ENCODE results near the gene CHD6.

Gene CHD6

DNA sequence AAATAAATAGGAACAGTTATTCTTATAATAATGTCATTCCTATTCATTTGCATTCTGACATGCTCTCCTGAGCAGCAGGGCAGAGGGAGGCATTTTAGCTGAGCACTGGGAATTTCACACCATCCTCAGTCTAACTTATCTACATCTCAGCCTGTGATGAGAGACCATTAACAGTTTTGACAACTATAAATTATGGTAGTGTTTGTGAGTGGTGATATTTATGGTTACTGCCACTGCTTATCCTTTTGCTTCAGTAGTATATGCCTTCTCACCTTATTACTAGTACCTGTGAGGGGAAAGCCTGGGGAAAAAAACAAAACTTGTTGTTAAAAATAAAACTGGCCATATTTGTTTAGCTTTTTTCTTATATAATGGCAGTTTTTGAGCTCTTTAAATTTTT, 17.0 kb upstream of the CHD6 start:
- TF ChIP-seq ZNF274 (IDR thresholded peaks at IDR 0.05; ENCODE audit: low read depth, low read length), result no peak
- no peak overlapping the region for H3K4me3 ChIP-seq (ENCODE audit: low read length)

DNA sequence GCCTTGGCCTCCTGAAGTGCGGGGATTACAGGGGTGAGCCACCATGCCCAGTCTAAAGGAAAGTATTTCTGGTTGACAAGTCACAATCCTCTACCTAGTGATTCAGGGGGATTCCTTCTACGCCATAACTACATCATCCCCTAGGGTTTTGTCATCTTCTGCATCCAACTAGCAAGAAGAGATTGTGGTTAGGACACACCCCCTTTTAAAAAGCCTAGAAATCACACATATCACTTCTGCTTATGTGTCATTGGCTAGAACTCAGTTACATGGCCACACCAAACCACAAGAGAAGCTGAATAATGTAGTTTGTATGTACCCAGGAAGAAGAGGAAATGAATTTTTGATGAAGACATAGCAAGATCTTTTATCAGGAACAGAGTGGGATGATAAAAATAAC, 14.7 kb upstream of the CHD6 start:
- TF ChIP-seq ZNF274 (IDR thresholded peaks at IDR 0.05; ENCODE audit: low read depth, low read length), result no peak
- H3K4me3 ChIP-seq (ENCODE audit: low read length), result no peak overlapping the region

DNA sequence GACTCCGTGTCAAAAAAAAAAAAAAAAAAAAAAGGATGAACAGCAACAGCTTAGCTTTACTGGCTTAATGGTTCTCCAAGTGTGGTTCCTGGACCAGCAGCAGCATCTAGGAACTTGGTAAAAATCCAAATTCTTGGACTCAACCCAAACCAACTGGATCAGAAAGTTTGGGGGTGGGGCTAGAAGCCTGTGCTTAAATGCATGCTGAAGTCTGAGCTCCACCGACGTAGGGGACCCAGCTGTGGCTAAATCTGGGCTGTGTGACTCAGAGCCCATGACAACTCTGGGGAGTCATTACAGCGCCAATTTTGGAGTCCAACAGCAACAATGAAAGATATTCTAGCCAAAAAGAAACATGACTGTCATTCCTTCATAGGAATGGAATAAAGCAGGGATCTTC, 13.6 kb upstream of the CHD6 start:
- no peak overlapping the region for H3K4me3 ChIP-seq (ENCODE audit: low read length)
- no peak for TF ChIP-seq ZNF274 (IDR thresholded peaks at IDR 0.05; ENCODE audit: low read depth, low read length)

DNA sequence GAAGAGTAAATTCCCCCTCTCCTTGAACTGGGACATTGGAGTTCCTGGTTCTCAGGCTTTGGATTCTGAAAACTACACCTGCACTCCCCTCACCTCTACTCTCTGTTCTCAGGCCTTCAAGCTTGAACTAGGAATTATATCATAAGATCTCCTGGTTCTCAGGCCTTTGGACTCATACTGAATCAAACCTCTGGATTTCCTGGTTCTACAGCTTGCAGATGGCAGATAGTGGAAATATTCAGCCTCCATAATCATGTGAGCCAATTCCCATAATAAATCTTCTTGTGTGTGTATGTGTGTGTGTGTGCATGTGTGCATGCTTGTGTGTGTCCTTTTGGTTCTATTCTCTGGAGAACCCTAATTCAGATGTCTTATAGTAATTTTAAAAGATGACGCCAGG, 12.7 kb upstream of the CHD6 start:
- no peak overlapping the region for H3K4me3 ChIP-seq (ENCODE audit: low read length)
- TF ChIP-seq ZNF274 (IDR thresholded peaks at IDR 0.05; ENCODE audit: low read depth, low read length), result no peak

DNA sequence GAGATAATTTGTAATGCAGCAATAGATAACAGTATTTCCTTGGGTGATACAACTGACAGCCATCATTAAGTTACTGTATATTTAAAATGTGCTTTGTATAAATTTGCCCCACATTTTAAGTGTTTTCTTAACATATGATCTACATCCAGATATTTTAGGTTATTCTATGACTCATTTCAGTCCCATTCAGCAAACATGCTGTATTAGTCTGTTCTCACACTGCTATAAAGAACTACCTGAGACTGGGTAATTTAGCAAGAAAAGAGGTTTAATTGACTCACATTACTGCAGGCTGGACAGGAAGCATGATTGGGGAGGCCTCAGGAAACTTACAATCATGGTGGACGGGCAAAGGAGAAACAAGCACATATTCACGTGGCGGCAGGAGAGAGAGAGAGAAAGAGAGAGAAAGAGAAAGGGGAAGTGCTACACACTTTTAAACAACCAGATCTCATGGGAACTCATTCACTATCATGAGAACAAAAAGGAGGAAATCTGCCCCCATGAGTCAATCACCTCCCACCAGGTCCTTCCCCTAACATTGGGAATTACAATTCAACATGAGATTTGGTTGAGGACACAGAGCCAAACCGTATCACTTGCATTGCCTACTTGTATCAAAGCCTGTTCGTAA, 9.6 kb upstream of the CHD6 start:
- TF ChIP-seq ZNF274 (IDR thresholded peaks at IDR 0.05; ENCODE audit: low read depth, low read length), result no peak
- no peak overlapping the region for H3K4me3 ChIP-seq (ENCODE audit: low read length)

DNA sequence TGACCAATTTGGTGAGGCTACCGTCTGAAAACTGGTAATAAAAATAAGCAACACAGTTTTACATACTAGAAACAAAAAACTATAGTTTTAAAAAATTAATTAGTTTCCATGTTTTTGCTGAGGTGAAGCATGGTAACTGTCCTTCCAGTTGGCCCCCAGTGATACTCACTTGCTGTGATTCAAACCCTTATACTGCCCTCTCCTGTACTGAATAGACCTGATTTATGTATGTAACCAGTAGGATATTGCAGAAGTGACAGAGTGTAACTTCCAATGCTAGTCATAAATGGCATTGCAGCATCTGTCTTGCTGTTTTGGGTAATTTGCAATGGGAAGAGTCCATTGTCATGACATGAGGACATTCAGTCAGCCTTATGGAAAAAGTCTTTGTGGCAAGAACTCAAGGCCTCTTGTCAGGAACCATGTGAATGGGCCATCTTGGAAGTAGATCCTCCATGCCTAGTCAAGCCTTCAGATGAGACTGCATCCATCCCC, 8.9 kb upstream of the CHD6 start:
- H3K4me3 ChIP-seq (ENCODE audit: low read length), result no peak overlapping the region
- TF ChIP-seq ZNF274 (IDR thresholded peaks at IDR 0.05; ENCODE audit: low read depth, low read length), result no peak

DNA sequence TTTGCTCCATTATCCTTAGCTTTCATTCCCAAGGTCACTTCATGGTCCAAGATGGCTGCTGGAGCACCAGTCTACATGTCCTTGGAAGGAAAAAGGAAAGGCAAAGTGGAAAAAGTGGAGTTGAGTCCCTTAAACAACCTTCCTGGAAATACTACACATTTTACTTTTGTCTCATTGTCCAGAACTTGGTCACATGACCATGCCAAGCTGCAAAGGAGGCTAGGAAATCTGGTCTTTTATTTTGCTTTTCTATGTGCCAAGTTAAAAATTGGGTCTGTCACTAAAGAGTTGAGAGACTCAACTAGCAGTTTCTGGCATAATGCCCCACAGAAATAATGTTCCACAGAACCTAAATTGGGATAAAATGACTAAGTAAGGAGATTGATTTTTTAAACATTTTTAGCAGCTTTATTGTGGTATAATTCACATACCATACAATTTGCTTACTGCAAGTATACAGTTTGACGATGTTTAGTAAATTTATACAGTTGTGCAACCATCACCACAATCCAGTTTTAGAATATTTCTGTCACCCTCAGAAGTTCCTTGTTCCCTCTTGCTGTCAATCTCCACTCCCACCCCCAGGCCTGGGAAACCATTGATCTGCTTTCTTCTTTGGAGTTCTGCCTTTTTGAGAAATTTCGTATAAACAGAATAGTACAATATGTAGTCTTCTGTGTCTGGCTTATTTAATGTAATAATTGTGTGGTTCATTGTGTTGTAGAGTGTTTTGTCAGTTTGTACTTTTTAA, 5.6 kb upstream of the CHD6 start:
- H3K4me3 ChIP-seq (ENCODE audit: low read length), result no peak overlapping the region
- TF ChIP-seq ZNF274 (IDR thresholded peaks at IDR 0.05; ENCODE audit: low read depth, low read length), result no peak

DNA sequence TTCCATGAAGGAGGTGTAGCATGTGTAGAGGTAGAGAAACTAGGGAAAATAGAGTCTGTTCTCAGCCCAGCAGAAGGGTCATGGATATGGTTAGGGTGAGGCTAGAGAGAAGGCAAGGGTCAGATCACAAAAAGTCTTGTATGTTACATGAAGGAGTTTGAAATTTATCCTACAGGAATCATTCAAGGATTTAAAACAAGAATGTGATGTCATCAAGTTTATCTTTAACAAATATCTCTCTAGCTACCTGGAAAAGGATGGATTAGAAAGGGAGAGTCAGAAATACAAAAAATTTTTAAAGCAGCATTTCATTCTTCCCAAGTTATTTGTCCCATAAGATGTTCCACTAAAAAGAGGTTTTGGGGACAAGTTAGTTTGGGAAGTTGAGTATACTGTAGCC, 4.4 kb upstream of the CHD6 start:
- no peak for TF ChIP-seq ZNF274 (IDR thresholded peaks at IDR 0.05; ENCODE audit: low read depth, low read length)
- H3K4me3 ChIP-seq (ENCODE audit: low read length), result no peak overlapping the region

DNA sequence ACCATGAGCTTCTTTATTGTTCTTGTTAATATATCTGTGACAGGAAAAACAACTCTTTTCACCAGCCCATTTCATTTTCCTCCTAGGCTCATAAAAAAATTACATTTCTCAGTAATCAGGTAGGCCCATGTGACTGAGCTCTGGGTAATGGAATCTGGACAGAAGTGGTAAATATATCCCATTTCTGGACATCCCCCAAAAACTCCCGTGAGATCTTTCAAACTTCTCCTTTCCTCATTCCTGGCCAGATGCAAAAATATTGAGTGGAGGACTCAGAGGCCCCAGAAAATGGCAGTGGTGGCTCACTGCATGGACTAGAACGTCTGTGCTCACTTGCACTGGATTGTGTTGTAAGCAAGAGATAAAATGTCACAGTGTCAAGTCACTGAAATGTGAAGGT, 3.8 kb upstream of the CHD6 start:
- no peak overlapping the region for H3K4me3 ChIP-seq (ENCODE audit: low read length)
- TF ChIP-seq ZNF274 (IDR thresholded peaks at IDR 0.05; ENCODE audit: low read depth, low read length), result no peak

DNA sequence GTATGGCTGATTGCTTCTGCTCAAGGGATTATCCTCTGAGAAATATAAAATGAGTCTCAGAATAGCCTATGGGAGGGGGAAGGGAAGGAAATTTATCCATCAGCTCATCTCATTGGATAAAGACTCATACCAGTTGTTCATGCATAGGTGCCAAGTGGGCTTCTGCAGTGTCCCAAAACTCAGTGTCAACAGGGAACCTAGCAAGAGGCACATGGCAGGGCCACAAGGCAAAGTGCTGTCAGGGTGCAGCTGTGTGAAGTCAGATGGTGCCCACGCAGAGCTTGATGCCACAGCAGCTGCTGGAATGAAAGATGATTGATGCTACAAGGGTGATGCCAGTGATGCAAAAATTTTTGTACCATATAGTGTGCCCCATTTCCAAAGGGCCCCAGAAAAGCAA, 3.2 kb upstream of the CHD6 start:
- no peak overlapping the region for H3K4me3 ChIP-seq (ENCODE audit: low read length)
- no peak for TF ChIP-seq ZNF274 (IDR thresholded peaks at IDR 0.05; ENCODE audit: low read depth, low read length)

DNA sequence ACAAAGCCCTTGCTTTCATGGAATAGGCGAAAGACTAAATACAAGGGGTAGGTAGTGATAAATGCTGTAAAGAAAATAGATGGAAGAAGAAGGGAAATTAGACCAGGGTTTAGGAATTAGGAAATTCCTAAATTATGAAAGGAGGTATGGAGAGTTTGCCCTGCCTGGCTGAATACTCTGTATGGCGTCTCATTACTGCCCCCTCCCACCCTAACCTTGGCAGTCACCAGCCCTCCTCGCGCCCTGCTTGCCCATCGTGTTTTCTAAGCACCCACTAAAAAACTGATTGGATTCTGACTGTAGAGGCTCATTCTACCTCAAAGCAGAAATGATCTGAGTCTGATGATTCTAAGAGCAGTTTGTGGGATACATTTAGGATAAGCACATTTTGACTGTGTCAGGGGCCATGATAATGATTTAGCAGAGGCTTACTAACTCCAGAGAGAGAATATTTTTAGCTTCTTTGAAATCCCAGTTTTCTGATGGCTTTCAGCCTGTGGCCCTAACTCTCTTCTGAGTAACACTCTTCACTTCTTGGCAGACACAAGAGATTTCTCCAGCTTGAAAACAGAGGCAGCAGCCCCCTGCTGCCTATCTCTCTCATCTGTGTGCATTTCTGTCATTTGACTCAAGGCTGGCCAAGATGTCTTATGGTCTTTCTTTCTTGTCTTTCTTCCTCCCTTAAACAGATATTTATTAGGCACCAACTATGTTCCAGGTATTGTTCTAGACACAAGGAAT, 1.4 kb upstream of the CHD6 start:
- H3K4me3 ChIP-seq (ENCODE audit: low read length), result no peak overlapping the region
- TF ChIP-seq ZNF274 (IDR thresholded peaks at IDR 0.05; ENCODE audit: low read depth, low read length), result no peak

DNA sequence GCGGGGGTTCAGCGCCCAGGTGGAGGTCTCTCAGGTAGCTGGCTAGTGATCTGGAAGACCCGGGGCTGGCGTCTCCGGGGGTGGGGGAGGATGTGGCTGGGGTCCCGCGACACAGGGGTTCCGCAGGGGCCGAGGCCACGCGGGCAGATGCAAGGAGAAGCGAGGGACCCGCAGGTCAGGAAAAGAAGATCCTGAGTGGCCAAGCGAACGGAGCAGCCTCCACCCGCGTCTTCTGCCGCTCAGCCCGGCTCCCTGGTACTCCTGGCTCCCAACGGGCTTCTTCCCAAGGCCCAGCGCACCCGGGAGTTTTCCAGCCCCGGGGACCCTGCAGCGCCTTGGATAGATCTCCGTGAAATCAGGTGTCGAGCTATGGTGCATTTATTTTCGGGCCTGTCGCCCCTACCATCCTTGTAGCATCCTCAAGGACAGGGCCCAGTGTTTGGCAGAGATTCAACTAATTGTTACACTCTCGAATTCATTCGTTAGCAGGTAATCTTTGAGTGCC, 682 bp upstream of the CHD6 start:
- H3K4me3 ChIP-seq (ENCODE audit: low read length), result peak overlapping the region; percentile 69; the same call in 1 of the 2 replicates
- TF ChIP-seq ZNF274 (IDR thresholded peaks at IDR 0.05; ENCODE audit: low read depth, low read length), result no peak

DNA sequence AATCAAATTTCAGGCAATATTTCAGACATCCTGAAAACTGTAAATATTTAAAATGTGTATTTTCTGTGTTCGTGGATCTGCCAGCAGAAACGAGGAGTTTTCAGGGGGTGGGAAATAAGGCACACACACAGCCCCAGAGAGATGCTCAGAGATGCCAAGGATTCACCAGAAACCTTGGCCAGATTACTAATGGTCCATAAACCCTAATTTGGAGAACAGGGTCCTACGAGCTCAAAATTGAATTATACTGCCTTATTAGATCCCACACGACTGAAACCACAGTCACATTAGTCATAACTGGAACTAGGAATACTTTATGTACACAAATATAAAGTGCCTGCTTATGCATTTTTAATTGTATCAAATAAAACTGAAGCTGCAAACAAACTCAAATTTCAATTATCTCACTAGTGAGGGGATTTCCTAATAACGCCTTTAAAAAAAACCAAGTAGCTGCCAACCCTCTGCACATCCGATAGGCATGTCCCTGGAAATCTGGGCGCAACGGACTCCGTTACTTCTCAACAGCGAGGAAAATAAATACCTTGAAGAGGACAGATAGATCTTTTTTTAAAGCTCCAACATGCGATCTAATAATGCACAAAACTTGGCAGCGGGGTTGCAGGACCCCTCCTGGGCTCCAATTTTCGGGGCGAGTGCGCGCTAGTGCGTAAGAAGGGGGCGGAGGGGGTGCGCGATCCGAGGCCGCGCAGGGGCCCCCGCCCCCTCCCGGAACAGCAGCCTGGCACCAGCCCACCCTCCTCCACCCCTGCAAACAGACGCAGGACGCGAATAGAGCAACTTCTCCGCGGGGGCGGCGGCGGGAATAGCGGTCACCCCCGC, 897 bp downstream of the CHD6 start:
- TF ChIP-seq ZNF274 (IDR thresholded peaks at IDR 0.05; ENCODE audit: low read depth, low read length), result no peak
- H3K4me3 ChIP-seq (ENCODE audit: low read length), result peak overlapping the region; percentile 82

DNA sequence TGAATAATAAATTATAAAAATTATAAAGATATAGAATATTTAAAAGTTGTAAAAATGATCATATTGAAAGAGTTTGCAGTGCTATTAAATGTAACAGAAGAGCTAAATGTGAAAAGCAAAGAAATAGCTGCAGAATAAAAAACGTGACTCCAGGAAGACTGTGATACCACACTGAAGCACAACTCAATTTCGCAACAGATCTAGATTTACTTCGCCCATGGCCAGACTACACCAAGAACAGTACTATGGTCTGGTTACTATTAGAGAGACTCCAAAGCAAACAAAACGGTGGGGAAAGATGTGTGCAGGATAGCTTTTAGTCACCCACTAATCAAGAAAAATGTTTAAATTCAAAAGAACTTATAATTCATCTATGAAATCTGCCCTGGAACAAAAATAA, 1.9 kb downstream of the CHD6 start:
- no peak overlapping the region for H3K4me3 ChIP-seq (ENCODE audit: low read length)
- no peak for TF ChIP-seq ZNF274 (IDR thresholded peaks at IDR 0.05; ENCODE audit: low read depth, low read length)

Measured in GM08714 (cell line).